ENCODE results near the gene INSYN1.

DNA sequence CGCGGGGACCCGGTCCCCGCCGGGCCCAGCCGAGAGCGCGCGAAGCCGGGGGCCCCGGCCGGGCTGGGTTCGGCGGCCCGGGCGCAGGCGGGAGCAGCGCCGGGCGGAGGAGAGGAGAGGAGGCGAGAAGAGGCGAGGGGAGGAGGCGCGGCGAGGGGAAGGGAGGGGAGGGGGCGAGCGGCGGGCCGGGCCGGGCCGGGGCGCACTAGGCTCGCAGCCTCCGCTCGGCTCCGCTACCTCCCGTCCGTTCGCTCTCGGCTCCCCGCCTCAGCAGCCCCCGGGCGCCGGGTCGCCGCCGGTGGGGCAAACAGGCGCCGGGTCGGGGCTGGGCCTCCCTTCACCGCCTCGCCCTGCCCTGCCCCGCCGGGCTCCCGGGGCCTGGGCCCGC is 351 bp downstream of the INSYN1 start:
- no peak for TF ChIP-seq EZH2 (IDR thresholded peaks at IDR 0.05; ENCODE audit: insufficient read depth, poor library complexity, severe bottlenecking)
- no peak for TF ChIP-seq EZH2phosphoT487 (IDR thresholded peaks at IDR 0.05; ENCODE audit: insufficient read depth, low read depth)
